ENCODE data around the gene ALPL.

DNA sequence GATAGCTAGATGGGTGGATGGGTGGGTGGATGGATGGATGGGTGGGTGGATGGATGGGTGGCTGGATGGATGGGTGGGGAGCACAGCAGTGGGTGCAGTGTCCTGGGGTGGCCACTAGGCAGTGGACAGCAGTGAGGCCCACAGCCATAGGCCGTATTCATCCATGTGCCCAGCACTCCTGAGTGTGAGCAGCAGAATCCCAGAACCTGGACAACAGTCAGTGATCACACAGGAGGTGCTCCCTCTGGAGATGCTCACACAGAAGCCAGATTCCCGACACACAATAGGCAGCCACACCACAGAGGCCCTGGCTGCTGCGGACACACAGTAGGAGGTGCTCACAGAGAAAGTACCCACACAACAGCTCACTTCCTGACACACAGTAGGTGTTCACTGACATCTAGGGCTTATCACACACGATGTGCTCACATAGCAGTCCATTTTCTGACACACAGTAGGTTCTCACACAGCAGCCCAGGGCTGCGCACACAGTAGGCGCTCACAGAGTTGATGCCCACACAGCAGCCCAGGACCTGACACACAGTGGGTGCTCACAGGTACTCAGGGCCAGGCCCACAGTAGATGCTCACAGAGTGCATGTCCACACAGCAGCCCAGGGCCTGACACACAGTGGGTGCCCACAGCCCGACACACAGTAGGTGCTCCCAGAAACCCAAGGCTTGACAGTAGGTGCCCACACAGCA lies 95.9 kb downstream of the ALPL start:
- no peak for TF ChIP-seq POLR2A (IDR thresholded peaks at IDR 0.05)
- TF ChIP-seq, protein P1, sequence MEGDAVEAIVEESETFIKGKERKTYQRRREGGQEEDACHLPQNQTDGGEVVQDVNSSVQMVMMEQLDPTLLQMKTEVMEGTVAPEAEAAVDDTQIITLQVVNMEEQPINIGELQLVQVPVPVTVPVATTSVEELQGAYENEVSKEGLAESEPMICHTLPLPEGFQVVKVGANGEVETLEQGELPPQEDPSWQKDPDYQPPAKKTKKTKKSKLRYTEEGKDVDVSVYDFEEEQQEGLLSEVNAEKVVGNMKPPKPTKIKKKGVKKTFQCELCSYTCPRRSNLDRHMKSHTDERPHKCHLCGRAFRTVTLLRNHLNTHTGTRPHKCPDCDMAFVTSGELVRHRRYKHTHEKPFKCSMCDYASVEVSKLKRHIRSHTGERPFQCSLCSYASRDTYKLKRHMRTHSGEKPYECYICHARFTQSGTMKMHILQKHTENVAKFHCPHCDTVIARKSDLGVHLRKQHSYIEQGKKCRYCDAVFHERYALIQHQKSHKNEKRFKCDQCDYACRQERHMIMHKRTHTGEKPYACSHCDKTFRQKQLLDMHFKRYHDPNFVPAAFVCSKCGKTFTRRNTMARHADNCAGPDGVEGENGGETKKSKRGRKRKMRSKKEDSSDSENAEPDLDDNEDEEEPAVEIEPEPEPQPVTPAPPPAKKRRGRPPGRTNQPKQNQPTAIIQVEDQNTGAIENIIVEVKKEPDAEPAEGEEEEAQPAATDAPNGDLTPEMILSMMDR (IDR thresholded peaks at IDR 0.05): no peak

All from uterus (tissue), 2 donors.